Activated B cell treated with CpG ODN at 0.5 μM for 24 hours (primary cell): ENCODE results near the gene PLCL2. TPM values are rescaled to one million over a fixed set of nuclear protein-coding genes. Genes with fewer than 3 reads are reported as not detected.

Source experiments
- ATAC-seq: fragments of 200-7000 bp; cut with Tn5 transposase; one replicate; pipeline ENCODE4 v1.10.0; 2021; ENCODE audit warnings: low read depth, mild to moderate bottlenecking, moderate library complexity
- CTCF ChIA-PET: fragments of 350-600 bp; sonication (Branson Sonifier 250); formaldehyde crosslinking; loops from one replicate; lab custom pipeline; 2021; ENCODE audit warnings: antibody characterized with exemption; lab: Charles Lee
- POLR2A ChIA-PET: fragments of 350-600 bp; sonication (Branson Sonifier 250); formaldehyde crosslinking; loops from one replicate; lab custom pipeline; 2021; ENCODE audit warnings: antibody characterized with exemption; lab: Charles Lee
- DNase-seq: peaks from one replicate; pipeline ENCODE4 v3.0.0; 2022
- H3K27ac Mint-ChIP-seq: one replicate; pipeline ENCODE4 v1.8.0; 2020; ENCODE audit warnings: mixed read lengths
- H3K27me3 Mint-ChIP-seq: one replicate; pipeline ENCODE4 v1.8.0; 2021; ENCODE audit warnings: mixed read lengths
- H3K36me3 Mint-ChIP-seq: one replicate; pipeline ENCODE4 v1.8.0; 2021; ENCODE audit warnings: low read depth, mixed read lengths
- H3K4me1 Mint-ChIP-seq: one replicate; pipeline ENCODE4 v1.8.0; 2021; ENCODE audit warnings: mixed read lengths
- H3K4me3 Mint-ChIP-seq: one replicate; pipeline ENCODE4 v1.8.0; 2020; ENCODE audit warnings: mild to moderate bottlenecking, mixed read lengths
- H3K9me3 Mint-ChIP-seq: one replicate; pipeline ENCODE4 v1.8.0; 2020; ENCODE audit warnings: mixed read lengths
- CTCF ChIP-seq: fragments of 200-600 bp; IDR thresholded peaks from one replicate; pipeline ENCODE4 v1.8.0; 2022; ENCODE audit warnings: antibody characterized with exemption, mild to moderate bottlenecking
- intact Hi-C: fragments of 100-400 bp; cut with micrococcal nuclease; formaldehyde crosslinking; loops from one replicate; pipeline ENCODE4 v1.15.1; 2024
- total RNA-seq: library from RNA; stranded (reverse); gene quantifications from 2 replicates; pipeline ENCODE4 v1.2.3, GENCODE V29; 2022

The PLCL2 gene
- total RNA-seq, 1 donor from 2014 or later: 40.0 TPM

- intact Hi-C loops: no loop called here
- Mint-ChIP-seq H3K27ac (no peak overlapping the region), H3K9me3 (no peaks in the 10 kb centered on the region), H3K27me3 (no peaks in the 10 kb centered on the region), H3K4me1 (peaks cover 2% of the 10 kb centered on the region), H3K36me3 (peaks cover 64% of the 10 kb centered on the region), H3K4me3 (no peak overlapping the region)
- ChIA-PET CTCF (no interaction called here), POLR2A (no interaction called here)
- ATAC-seq (no peak), DNase-seq (no peak)
- TF ChIP-seq CTCF: no peak
Observed at GRCh38 chr3:17088017-17088416, 203.3 kb downstream of the PLCL2 start.

GRCh38 chr3:17088602-17089313 lies 204.0 kb downstream of the PLCL2 start:
- no peaks in the 10 kb centered on the region for H3K27me3 Mint-ChIP-seq
- no peak overlapping the region for H3K4me3 Mint-ChIP-seq
- peaks cover 58% of the 10 kb centered on the region for H3K36me3 Mint-ChIP-seq
- peaks cover 2% of the 10 kb centered on the region for H3K4me1 Mint-ChIP-seq
- H3K9me3 Mint-ChIP-seq: no peaks in the 10 kb centered on the region
- CTCF ChIA-PET: no interaction called here
- no peak for TF ChIP-seq CTCF
- no peak for DNase-seq
- POLR2A ChIA-PET: no interaction called here
- no peak for ATAC-seq
- intact Hi-C loops: no loop called here
- H3K27ac Mint-ChIP-seq: no peak overlapping the region

DNA sequence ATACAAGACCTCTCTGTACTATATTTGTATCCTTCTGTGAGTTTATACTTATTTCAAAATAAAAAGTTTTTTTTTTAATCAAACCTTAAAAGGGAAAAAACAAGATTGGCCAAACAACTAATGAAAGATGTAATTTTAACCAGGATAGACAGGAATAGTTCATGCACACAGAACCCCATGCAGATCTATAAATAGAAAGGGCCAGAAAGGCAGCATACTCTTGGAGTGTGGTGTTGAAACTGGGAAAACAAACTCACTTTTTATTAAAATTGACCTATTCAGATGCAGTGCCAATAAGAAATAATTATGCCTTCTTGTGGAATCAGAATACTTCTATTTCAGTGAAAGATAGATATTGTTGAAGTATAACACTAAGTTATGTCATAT lies 204.6 kb downstream of the PLCL2 start:
- Mint-ChIP-seq H3K4me3 (no peak overlapping the region), H3K27me3 (no peaks in the 10 kb centered on the region), H3K27ac (no peak overlapping the region), H3K9me3 (no peaks in the 10 kb centered on the region), H3K4me1 (peaks cover 2% of the 10 kb centered on the region), H3K36me3 (peaks cover 56% of the 10 kb centered on the region)
- no peak for DNase-seq
- intact Hi-C loops: no loop called here
- ChIA-PET POLR2A (no interaction called here), CTCF (no interaction called here)
- TF ChIP-seq CTCF: no peak
- ATAC-seq: no peak

DNA sequence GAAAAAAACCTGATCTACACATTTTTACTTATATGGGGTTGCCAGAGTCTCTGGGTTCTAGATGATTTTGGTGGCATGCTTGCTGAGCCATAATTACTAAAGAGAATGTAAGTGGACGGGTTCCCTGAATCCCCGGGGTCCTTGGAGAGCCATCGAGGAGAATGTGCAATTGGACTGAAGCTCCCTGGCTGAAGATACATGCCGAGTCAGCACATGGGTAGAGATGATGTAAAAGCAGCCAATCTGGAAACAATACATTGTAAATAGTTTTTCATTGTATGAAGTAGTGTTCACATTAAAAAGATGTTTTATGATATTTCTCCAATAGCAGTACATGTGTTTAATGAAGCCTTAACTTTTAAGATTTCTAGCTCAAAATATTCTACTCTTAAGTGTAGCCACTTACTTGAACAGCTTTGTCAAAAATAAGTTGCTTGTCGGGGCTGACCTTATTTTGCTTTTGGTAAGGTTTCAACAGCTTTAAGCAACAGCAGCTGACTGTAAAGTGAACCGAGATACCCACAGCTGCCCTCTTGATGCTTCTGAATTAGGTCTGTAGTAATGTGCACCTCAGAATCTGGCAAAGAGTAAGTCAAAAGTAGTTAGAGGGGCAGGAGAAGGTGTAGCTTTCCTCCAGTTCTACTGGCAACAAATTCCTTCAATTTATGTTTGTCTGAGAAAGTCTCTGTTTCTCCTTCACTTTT lies 205.7 kb downstream of the PLCL2 start:
- intact Hi-C loops: no loop called here
- Mint-ChIP-seq H3K9me3 (no peaks in the 10 kb centered on the region), H3K4me1 (peaks cover 2% of the 10 kb centered on the region), H3K27ac (no peak overlapping the region), H3K27me3 (no peaks in the 10 kb centered on the region), H3K36me3 (peaks cover 50% of the 10 kb centered on the region), H3K4me3 (no peak overlapping the region)
- no peak for TF ChIP-seq CTCF
- CTCF ChIA-PET: interaction anchor here (0.9 kb wide), 1 partner anchor 489 kb away, joined by 3 read pairs; no protein-coding TSS in a partner anchor
- ATAC-seq: no peak
- POLR2A ChIA-PET: no interaction called here
- DNase-seq: no peak

- DNase-seq: no peak
Observed at GRCh38 chr3:17091910-17092582, 207.3 kb downstream of the PLCL2 start.

More at GRCh38 chr3:17091910-17092582, 207.3 kb downstream of the PLCL2 start:
- intact Hi-C loops: no loop called here
- Mint-ChIP-seq H3K4me3 (no peak overlapping the region), H3K36me3 (peaks cover 39% of the 10 kb centered on the region), H3K4me1 (peaks cover 2% of the 10 kb centered on the region), H3K27me3 (no peaks in the 10 kb centered on the region), H3K27ac (no peak overlapping the region), H3K9me3 (no peaks in the 10 kb centered on the region)
- CTCF ChIA-PET: no interaction called here
- POLR2A ChIA-PET: no interaction called here
- TF ChIP-seq CTCF: no peak
- no peak for ATAC-seq
